HG02798 (cell line): Measurements from ENCODE around the gene GADD45GIP1.
"Not testable (repeated sequence)": the region's sequence is repeated elsewhere in the genome, so short reads cannot be mapped to it uniquely, and the experiment has no call there.

Experiments
- ATAC-seq: cut with Tn5 transposase; IDR thresholded peaks from one replicate; pipeline ENCODE4 v1.9.1; 2021; ENCODE audit warnings: mild to moderate bottlenecking; ENCODE audit not compliant: unreplicated experiment, poor library complexity

Gene GADD45GIP1

DNA sequence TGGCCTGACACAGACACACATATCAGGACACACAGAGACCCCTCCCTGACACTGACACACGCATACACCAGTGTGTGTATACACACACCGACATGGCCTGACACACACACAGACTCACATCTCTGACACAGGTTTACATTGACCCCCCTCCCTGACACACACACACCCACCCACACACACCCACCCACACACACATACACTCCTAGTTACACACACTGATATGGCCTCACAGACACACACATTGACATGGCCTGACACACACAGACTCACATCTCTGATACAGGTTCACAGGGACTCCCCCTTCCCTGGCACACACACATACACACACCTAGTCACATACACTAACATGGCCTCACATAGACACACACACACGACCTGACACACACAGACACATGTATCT, 33.8 kb upstream of the GADD45GIP1 start:
- ATAC-seq, result no peak

DNA sequence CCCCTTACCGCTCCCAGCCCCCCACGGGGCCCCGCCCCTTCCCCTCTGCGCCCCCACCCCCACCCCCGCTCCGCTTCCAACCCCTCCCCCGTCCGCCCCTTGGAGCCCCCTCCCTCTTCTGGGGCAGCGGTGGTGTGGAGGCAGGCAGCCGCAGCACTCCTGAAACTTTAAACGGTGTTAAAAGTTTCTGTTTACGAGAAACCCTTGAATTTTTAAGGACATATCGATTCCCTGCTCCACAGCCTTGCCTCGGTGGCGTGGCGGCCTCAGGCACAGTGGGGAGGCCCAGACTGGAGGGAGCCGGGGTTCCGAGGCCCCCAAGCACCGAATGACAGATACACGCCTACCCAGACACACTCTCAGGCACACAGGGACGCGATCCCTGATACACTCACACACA, 33.4 kb upstream of the GADD45GIP1 start:
- ATAC-seq, result no peak

DNA sequence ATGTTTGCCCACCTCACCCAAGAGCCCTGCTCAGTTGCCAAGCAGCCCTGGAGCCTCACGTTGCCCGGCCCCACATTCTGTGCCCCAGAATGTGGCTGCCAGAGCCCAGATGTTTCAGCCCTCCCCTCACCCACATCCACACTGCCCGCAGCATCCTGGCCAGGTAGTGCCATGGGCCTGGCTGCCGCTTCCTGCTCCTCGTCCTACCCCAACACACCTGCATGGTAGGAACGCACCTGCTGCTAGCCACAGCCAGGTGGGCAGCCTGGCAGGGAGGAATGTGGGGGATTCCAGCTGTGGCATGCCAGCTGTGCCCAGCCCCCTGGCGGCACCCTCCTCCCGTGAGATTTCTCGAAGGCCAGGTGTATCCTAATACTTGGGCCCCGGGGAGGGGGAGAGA, 30.8 kb upstream of the GADD45GIP1 start:
- ATAC-seq, result no peak

DNA sequence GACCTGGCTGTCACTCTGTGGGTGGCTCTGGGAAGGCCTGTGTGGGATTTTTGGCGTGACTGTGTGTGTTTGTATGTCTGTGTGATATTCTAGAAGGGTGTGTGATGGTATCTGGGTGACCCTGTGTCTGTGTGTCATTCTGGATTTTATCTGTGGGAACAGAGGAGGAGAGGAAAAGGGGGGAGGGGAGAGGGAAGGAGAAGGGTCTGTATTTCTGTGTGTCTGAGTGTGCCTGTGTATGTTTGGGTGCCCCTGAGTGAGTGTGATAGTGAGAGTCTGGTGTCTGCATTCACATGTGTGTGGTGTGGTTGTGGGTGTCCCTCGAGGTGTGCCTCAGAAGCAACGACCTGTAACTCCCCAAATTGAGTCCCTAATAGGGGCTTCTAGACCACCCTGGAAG, 30.2 kb upstream of the GADD45GIP1 start:
- no peak for ATAC-seq

DNA sequence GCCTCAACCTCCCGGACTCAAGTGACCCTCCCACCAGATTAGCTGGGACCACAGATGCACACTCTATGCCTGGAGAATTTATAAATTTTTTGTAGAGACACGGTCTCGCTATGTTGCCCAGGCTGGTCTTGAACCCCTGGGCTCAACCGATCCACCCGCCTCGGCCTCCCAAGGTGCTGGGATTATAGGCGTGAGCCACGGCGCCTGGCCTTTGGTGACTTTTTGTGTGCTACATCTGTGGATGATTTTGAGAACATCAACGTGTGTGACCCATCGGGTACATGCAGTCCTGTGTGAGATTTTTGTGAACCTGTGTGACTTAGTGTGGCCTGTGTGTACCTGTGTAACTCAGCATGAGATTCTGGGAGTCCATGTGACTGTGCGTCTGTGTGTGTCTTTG, 29.7 kb upstream of the GADD45GIP1 start:
- no peak for ATAC-seq

DNA sequence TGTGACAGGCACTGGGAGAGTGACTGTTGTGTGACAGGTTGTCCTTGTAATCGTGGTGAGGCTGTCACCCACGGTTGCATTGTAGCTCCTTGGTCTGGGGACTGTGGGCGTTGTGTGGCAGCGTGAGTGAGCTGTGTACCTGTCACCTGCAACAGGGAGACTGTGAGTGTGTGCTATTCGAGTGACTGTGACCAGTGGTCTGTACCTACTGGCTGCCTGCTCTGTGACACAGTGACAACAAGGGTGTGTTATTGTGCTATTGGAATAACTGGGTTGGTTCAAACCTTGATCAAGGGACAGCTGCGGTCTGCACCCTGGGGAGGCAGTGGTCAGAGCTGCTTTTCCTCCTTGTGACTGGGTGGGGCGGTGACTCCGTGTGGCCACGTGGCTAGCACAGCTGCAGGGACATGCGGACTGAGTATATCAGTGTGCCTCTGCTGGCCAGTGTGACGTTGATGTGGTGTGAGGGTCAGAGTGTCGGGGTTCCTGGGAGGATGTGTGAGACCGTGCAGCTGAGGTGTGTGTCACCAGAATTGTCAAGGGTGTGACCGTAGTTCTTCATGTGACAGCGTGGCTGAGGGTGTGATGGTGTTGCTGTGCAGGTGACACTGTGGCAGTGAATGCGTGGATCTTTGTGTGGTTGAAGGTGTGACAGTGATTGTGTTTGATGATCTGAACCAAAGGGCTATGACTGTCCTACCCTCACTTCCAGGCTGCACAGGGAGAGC, 28.2 kb upstream of the GADD45GIP1 start:
- no peak for ATAC-seq

DNA sequence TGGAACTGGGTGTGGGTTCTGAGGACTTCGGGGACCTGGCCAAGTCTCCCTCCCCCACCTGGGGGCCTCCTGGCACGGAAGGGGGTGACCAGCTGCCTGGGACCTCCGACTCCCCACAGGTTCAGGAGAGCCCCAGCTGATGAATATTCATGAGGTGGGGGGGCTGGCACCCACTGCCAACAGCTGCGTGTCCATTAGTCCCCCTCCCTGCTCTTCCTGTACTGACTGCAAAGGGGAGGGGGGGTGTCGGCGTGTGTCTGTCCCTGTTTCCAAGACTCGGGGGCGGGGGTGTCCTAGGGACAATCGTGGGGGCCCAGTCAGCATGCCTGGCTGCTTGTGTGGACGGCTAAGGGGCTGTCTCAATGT, 27.6 kb upstream of the GADD45GIP1 start:
- ATAC-seq, result no peak

DNA sequence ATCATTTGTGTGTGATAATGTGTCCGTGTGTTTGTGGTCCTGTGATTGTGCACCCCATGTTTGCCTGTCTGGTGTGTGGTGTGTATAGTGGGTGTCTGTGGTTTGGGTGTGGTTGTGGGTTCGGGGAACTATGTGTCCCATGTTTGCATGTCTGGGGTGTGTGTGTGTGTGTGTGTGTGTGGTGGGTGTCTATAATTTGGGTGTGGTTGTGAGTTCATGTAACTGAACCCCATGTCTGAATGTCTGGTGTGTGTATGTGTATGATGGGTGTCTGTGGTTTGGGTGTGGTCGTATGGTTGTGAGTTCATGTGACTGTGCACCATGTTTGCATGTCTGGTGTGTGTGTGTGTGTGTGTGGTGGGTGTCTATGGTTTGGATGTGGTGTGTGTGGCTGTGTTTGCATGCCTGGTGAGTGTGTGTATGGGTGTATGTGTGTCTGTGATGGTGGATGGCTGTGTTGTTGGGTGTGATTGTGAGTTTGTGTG, 27.2 kb upstream of the GADD45GIP1 start:
- no peak for ATAC-seq

DNA sequence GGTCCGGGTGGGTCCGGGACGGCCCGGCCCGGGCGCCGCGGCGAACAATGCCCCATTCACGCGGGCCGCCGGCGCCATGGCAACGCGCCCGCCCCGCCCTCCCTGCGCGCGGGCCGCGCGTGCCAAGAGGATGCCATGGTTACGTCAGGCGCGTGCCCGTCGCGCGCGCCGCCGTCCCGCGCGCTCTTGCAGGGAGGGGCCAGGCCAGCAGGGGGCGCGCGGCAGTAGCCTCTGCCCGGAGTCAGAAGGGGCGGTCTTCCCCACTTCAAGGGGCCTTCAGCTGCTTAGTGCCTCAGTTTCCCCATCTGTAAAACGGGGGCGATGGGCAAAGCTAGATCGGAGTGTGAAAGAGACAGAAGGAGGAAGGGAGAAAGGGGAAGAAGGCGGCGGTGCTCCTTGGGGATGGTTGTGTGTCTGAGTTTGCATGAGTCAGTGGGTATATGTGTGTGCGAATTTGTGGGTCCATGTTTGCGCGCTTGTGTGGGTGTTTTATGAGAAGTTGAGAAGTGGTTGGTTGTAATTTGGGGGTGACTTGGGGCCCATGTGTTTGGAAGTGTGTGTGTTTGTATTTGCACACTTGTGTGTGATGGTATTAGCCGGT, 26.6 kb upstream of the GADD45GIP1 start:
- peak; percentile 67 for ATAC-seq

DNA sequence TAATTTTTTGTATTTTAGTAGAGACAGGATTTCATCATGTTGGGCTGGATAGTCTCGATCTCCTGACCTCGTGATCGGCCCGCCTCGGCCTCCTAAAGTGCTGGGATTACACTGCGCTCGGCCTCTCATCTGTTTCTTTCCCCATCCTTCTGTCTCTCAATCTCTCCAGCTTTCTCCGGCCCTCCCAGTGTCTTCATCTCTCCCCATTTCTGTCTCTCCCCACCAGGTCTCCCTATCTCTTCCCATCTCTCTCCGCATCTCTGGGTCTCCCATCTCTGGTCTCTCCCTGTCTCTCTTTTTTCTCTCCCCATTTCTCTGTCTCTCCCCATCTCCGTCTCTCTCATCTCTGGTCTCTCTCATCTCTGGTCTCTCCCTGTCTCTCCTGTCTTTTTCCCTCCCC, 26.1 kb upstream of the GADD45GIP1 start:
- no peak for ATAC-seq

DNA sequence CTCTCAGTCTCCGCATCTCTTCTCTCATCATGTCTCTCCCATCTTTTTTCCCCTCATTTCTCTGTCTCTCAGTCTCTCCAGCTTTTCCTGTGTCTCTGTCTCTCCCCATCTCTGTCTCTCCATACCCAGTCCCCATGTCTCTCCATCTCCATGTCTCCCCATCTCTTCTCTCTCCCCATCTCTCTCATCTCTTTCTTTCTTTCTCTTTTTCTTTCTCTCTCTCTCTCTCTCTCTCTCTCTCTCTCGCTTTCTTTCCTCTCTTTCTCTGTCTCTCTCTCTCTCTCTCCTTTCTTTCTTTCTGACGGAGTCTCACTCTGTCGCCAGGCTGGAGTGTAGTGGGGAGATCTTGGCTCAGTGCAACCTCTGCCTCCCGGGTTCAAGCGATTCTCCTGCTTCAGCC, 25.6 kb upstream of the GADD45GIP1 start:
- ATAC-seq, result no peak

DNA sequence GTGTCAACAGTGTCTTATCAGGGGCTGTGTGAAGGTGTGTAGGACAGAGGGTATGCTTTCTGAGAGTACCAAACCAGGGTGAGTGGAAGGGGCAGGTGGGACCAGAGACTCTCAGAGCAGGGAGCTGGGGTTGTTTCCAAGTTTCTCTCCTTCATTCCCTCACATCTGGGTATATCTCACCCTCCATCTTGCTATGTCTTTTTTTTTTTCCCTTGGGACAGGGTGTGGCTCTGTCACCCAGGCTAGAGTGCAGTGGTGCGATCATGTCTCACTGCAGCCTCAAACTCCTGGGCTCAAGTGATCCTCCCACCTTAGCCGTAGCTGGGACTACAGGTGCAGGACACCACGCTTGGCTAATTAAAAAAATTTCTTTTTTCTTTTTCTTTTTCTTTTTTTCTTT, 23.0 kb upstream of the GADD45GIP1 start:
- no peak for ATAC-seq

DNA sequence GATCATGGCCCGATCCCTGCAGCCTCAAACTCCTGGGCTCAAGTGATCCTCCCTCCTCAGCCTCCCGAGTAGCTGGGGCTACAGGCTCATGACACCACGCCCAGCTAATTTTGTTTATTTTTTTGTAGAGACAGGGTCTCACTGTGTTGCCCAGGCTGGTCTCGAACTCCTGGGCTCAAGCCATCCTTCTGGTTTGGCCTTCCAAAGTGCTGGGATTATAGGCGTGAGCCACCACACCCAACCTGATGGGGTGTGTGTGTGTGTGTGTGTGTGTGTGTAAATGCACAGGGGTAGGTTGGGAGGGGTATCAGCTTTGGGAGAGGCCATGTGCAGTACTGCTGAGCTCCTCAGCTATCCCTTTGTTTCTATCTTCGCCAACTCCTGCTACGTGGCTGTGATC, 19.1 kb upstream of the GADD45GIP1 start:
- not testable (repeated sequence) for ATAC-seq

DNA sequence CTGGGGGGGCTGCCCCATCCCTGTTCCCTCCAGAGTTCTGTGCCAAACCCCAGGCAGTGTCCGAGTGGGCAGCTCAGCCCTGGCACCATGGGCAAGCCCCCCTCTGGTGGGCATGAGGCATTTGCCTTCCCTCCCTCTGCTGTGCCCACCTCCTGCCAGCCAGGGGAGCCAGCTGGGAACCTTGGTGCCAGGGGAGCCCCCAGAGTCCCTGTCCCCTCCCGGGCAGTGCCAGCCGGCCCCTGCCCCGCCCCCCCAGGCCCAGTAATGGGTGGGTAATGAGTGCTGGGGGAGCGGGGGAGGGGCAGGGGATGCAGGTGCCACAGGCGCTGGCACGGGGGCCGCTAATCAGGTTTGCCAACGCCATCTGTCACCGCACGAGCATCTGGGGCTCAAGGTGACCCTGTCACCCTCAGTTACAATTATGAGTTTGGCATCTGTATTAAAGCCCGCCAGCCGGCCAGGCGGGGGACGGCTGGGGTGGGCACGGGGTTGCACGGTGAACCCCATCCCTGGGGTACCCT, 18.3 kb upstream of the GADD45GIP1 start:
- ATAC-seq, result no peak

DNA sequence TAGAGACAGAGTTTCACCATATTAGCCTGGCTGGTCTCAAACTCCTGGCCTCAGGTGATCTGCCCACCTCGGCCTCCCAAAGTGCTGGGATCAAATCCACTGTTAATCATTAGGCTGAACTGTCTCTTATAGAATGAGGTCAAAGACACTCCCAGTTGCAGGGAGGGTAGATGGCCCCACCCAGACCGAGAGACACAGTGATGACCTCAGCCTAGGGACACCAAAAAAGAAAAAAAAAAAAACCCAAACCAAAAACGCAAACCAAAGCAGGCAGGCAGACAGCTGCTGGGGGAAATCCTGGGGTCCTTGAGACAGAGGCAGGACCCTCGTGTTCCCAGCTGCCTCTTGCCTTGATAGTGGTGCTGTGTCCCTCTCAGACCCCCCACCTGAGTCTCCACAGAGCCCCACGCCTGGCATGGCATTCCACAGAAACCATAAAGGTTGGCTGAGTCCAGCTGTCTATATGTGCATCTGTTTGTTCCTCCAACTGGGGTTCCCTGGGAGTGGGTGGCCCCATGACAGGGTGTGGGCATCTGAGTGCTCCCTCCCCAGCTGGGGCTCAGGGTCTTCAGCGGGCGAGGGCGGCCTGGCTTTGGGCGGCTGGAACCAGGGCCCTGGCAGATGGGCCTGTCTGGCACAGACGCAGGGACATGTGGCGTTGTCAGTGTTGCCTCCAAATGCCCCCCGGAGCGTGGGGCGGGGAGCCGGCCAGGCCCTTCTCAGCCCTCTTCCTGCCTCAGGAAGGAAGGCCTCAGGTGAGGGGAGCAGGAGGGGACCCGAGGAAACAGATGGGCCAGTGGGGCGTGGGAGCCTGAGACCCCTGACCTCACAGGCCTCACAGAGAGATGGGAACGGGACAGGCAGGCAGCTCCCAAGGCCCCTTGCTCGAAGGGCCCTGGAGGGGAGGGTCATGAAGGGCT, 17.5 kb upstream of the GADD45GIP1 start:
- ATAC-seq, result no peak

DNA sequence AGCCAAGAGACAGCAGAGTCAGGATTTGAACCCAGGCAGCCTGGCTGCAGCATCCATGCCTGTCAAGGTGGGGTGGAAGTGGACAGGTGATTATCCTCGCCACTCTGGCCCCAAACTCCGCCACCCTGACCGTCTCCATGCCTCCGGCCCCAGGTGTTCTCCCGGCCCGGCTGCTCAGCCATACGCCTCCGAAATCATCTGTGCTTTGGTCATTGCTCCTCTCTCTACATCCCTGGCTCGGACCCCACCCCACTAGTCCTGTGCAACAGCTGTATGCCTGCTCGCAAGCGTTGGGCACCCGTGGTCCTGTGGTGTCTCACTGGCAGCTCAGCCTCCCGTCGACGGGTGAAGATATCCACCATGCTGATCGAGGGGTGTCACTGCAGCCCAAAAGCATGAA, 16.2 kb upstream of the GADD45GIP1 start:
- ATAC-seq, result no peak

DNA sequence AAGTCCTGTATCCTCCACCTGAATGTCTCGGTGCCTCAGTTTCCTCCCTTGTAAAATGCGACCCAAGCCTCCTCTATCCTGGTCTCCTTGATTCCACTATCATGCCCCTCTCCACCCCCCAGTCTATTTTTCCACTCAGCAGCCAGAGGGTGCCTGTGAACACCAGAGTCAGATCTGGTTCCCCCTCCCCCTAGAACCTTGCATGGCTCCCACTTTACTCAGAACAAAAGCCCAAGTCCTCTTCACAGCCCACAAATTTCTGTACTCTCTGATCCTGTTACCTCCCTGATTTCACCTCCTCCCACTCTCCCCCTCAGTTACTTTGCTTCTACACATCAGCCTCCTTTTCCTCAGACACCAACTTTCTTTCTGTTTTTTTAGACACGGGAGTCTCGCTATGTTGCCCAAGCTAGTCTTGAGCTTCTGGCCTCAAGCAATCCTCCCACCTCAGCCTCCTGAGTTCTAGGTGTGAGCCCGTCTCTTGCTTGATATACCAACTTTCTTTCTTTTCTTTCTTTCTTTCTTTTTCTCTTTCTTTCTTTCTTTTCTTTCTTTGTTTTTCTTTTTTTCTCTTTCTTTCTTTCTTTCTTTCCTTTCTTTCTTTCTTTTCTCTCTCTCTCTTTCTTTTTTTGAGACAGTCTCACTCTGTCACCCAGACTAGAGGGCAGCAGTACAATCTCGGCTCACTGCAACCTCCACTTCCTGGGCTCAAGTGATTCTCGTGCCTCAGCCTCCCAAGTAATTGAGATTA, 13.2 kb upstream of the GADD45GIP1 start:
- no peak for ATAC-seq

DNA sequence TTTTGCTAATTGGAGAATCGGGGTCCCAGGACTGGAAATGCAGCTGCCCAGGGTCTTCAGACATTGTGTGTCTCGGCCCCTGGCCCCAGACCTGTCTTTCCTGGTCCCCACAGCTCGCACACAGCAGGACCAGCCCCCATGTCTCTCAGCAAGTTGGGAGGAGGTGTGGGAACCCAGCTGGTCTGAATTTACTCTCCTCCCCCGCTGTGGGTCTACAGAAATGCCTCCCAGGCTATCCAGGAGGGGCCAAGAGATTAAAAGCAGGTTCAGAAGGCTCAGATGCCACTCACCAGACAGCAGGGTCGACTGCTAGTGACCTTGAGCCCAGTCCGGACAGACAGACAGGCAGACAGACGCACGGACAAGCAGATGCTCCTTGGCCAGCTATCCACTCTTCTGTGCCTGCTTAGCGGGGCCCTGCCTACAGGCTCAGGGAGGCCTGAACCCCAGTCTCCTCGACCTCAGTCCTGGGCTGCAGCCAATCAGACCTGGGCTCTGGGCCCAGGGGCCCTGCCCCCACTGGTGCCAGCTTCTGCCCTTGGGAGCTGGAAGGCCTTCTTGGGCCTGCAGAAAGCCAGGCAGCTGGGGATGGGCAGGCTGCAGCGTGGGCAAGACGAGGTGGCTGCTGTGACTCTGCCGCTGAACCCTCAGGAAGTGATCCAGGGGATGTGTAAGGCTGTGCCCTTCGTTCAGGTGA, 12.4 kb upstream of the GADD45GIP1 start, which contains the start of gene DAND5:
DAND5 (plus strand) TSS at position 285 of the 697 bp plus-strand sequence; CDS start at position 370, 85 bp downstream.
- no peak for ATAC-seq

DNA sequence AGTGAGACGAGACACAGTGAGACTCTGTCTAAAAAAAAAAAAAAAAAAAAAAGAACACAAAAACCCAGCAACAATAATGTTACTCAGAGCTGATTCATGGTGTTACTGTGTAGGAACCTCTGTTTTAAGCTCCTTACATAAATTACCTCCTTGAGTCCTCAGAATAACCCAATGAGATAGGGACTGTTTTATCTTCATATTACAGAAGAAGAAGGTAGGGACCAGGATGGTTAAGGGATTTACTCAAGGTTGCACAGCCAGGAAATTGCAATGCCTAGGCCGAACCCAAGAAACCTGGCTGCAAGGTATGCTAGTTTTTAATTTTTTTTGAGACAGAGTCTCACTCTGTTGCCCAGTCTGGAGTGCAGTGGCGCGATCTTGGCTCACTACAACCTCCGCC, 10.9 kb upstream of the GADD45GIP1 start:
- ATAC-seq, result no peak

DNA sequence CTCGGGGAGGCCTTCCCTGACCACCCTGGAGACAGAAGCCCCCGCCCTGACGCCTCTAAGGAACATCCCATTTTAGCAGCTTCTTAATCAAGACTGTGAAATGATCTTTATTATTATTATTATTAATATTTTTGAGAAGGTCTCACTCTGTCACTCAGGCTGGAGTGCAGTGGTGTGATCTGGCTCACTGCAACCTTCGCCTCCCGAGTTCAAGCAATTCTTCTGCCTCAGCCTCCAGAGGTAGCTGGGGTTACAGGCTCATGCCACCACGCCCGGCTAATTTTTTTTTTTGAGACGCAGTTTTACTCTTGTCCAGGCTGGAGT, 8.8 kb upstream of the GADD45GIP1 start:
- no peak for ATAC-seq
